NCI-H345 treated with DMSO at 0.1 percent for 48 hours (cell line): ENCODE data around the gene STRBP.

Experiments used
- DNase-seq: peaks from one replicate; lab custom pipeline; 2025; ENCODE audit not compliant: unreplicated experiment; lab: John Stamatoyannopoulos, UW

Gene STRBP

GRCh38 chr9:123104807-123105206 lies 163.6 kb downstream of the STRBP start:
- DNase-seq: no peak

GRCh38 chr9:123102375-123103113 lies 165.8 kb downstream of the STRBP start:
- no peak for DNase-seq

GRCh38 chr9:123099548-123099947 lies 168.8 kb downstream of the STRBP start:
- DNase-seq: no peak

GRCh38 chr9:123099042-123099441 lies 169.3 kb downstream of the STRBP start:
- no peak for DNase-seq

GRCh38 chr9:123098096-123098459 lies 170.3 kb downstream of the STRBP start:
- DNase-seq: no peak

GRCh38 chr9:123097430-123098095 lies 170.8 kb downstream of the STRBP start:
- no peak for DNase-seq

- no peak for DNase-seq
These were observed 171.4 kb downstream of the STRBP start for GRCh38 chr9:123096987-123097386.

- DNase-seq: no peak
These were observed 175.2 kb downstream of the STRBP start for GRCh38 chr9:123093141-123093540.

- no peak for DNase-seq
These were observed 176.9 kb downstream of the STRBP start for GRCh38 chr9:123091459-123091858.

GRCh38 chr9:123090956-123091355 lies 177.4 kb downstream of the STRBP start:
- no peak for DNase-seq

GRCh38 chr9:123090198-123090896 lies 178.0 kb downstream of the STRBP start:
- DNase-seq: no peak

- no peak for DNase-seq
These were observed 178.6 kb downstream of the STRBP start for GRCh38 chr9:123089790-123090189.

- DNase-seq: no peak
These were observed 179.3 kb downstream of the STRBP start for GRCh38 chr9:123089040-123089439.

GRCh38 chr9:123087359-123087888 lies 181.0 kb downstream of the STRBP start:
- DNase-seq: no peak

GRCh38 chr9:123085916-123086315 lies 182.5 kb downstream of the STRBP start:
- no peak for DNase-seq

- no peak for DNase-seq
These were observed 184.1 kb downstream of the STRBP start for GRCh38 chr9:123084256-123084655.

GRCh38 chr9:123083680-123084079 lies 184.7 kb downstream of the STRBP start:
- no peak for DNase-seq

- DNase-seq: no peak
These were observed 186.6 kb downstream of the STRBP start for GRCh38 chr9:123081824-123082223.

- no peak for DNase-seq
These were observed 187.9 kb downstream of the STRBP start for GRCh38 chr9:123080444-123080843.

- no peak for DNase-seq
These were observed 193.8 kb downstream of the STRBP start for GRCh38 chr9:123074628-123075027.

- DNase-seq: no peak
These were observed 194.4 kb downstream of the STRBP start for GRCh38 chr9:123073991-123074422.

GRCh38 chr9:123073441-123073840 lies 194.9 kb downstream of the STRBP start:
- DNase-seq: no peak
